Measurements from ENCODE around the gene PLA1A. TPM values are rescaled to one million over a fixed set of nuclear protein-coding genes. Genes with fewer than 3 reads are reported as not detected.
"Not testable (repeated sequence)": the region's sequence is repeated elsewhere in the genome, so short reads cannot be mapped to it uniquely, and the experiment has no call there.

The PLA1A gene
- polyA plus RNA-seq, 3 donors = 0.36 TPM; not detected in 2

DNA sequence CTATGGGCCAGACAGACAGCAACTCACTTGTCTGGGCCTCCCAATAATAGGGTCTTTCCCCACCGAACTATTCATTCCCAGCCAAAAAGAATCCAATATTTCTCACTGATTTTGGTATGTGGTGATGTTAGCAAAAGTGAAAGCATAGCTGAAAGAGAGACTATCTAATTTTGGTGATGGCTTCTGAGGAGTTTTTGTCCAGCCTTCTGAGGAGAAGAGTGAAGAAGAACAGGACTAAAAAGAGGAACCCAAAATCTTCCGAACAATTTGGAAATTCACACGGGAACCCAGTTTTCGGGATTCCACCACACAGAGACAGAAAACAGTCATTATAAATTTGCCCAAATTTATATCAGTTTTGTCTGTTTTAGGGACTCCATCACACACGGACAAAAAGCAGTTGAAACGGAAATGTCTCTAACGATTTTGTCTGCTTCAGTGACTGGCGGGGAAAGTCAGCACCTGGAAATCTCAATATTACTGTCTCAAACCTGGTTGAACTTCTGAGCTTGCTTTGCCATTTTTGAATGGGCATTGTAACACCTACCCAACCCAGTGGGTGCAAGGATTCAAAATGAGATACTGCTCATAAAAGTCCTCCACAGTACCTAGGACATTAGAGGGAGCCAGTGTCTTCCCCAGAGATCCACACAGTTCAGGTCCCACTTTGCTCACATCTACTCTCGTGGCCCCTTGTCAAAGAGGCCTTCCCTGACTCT, 47.3 kb upstream of the PLA1A start:
- Mint-ChIP-seq H3K9me3 (peaks cover 0 to 3% (median 0%) of the 10 kb centered on the region in 7 donors), H3K4me3 (no peak overlapping the region), H3K4me1 (peaks cover 26% of the 10 kb centered on the region), H3K36me3 (no peaks in the 10 kb centered on the region), H3K27me3 (ENCODE audit: low read depth in 3 of 3) (peaks cover 0 to 2% (median 0%) of the 10 kb centered on the region in 3 donors), H3K27ac (no peak overlapping the region)
- H3K27me3 ChIP-seq (ENCODE audit: control insufficient read depth in 2 of 2, insufficient read depth in 2 of 2, low read length in 2 of 2) = no peaks in the 10 kb centered on the region
- no peak overlapping the region for H3K4me3 ChIP-seq (replicated peaks in 1 of 3; ENCODE audit: low read depth in 2 of 3, low read length in 3 of 3)
- no peaks in the 10 kb centered on the region for H3K9me3 ChIP-seq (replicated peaks in 1 of 2; ENCODE audit: control insufficient read depth in 1 of 2, insufficient read depth in 1 of 2, low read length in 2 of 2)
- no peak overlapping the region for H3K4me2 ChIP-seq (replicated peaks; ENCODE audit: extremely low read depth, low read length, poor library complexity, severe bottlenecking)
- peaks cover 12 to 15% of the 10 kb centered on the region in 2 donors for H3K4me1 ChIP-seq (ENCODE audit: control insufficient read depth in 1 of 2, insufficient read depth in 2 of 2, low read length in 2 of 2)
- 97% methylated on average over 8 of the region's 9 CpGs for WGBS (ENCODE audit: insufficient coverage)
- H4K20me1 ChIP-seq (ENCODE audit: insufficient read depth, low read length) = no peaks in the 10 kb centered on the region
- no peak overlapping the region for H3K27ac ChIP-seq (ENCODE audit: low read depth in 1 of 2, low read length in 2 of 2)
- H3K36me3 ChIP-seq (replicated peaks in 1 of 2; ENCODE audit: control insufficient read depth in 1 of 2, insufficient read depth in 2 of 2, low read length in 2 of 2) = no peaks in the 10 kb centered on the region
- no peak overlapping the region for H3K9ac ChIP-seq (ENCODE audit: insufficient read depth, low read length, poor library complexity, severe bottlenecking)
- TF ChIP-seq, protein P1, sequence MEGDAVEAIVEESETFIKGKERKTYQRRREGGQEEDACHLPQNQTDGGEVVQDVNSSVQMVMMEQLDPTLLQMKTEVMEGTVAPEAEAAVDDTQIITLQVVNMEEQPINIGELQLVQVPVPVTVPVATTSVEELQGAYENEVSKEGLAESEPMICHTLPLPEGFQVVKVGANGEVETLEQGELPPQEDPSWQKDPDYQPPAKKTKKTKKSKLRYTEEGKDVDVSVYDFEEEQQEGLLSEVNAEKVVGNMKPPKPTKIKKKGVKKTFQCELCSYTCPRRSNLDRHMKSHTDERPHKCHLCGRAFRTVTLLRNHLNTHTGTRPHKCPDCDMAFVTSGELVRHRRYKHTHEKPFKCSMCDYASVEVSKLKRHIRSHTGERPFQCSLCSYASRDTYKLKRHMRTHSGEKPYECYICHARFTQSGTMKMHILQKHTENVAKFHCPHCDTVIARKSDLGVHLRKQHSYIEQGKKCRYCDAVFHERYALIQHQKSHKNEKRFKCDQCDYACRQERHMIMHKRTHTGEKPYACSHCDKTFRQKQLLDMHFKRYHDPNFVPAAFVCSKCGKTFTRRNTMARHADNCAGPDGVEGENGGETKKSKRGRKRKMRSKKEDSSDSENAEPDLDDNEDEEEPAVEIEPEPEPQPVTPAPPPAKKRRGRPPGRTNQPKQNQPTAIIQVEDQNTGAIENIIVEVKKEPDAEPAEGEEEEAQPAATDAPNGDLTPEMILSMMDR (IDR thresholded peaks at IDR 0.05) = no peak
- intact Hi-C loops (cut with micrococcal nuclease) = no loop called here
- no peaks in the 10 kb centered on the region for H3K79me2 ChIP-seq (ENCODE audit: insufficient read depth, low read length)
- no peak overlapping the region for H2AFZ ChIP-seq (ENCODE audit: insufficient read depth, low read depth, low read length, poor library complexity, severe bottlenecking)
- DNase-seq = no peak

DNA sequence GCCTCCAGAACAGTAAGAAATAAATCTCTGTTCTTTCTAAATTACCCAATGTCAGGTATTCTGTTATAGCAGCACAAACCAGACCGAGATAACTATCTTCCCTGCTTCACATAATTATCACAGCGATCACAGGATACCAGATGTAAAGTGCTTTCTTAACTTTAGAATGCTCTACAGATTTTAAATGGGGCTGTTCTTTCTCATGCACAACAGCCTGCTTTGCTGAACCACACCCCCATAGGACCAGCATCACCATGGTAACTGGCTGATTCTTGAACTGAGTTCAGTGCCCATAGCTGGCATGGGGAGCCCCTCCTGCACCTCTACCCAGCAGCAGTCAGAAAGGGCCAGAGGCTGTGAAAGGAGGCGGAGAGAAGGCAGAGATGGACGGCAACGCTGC, 46.1 kb upstream of the PLA1A start:
- 90% methylated on average over 2 of the region's 5 CpGs for WGBS (ENCODE audit: insufficient coverage)
- H3K9me3 Mint-ChIP-seq = peaks cover 0 to 3% (median 0%) of the 10 kb centered on the region in 7 donors

DNA sequence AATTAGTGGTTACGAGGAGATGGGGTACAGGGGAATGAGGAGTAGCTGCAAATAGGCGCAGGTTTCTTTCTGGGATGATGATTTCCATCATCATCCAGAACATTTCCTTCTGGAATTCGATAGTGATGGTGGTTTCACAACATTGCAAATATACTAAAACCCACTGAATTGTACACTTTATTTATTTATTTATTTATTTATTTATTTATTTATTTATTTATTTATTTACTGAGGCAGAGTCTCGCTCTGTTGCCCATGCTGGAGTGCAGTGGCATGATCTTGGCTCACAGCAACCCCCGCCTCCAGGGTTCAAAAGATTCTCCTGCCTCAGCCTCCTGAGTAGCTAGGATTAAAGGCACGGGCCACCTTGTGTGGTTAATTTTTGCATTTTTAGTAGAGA, 44.8 kb upstream of the PLA1A start:
- H3K27me3 ChIP-seq (ENCODE audit: control insufficient read depth in 2 of 2, insufficient read depth in 2 of 2, low read length in 2 of 2); H3K4me3 Mint-ChIP-seq; H3K27me3 Mint-ChIP-seq (ENCODE audit: low read depth in 3 of 3); H3K9ac ChIP-seq (ENCODE audit: insufficient read depth, low read length, poor library complexity, severe bottlenecking); H3K9me3 ChIP-seq (replicated peaks in 1 of 2; ENCODE audit: control insufficient read depth in 1 of 2, insufficient read depth in 1 of 2, low read length in 2 of 2); H3K4me2 ChIP-seq (replicated peaks; ENCODE audit: extremely low read depth, low read length, poor library complexity, severe bottlenecking); H3K9me3 Mint-ChIP-seq; H3K4me3 ChIP-seq (replicated peaks in 1 of 3; ENCODE audit: low read depth in 2 of 3, low read length in 3 of 3); intact Hi-C loops (cut with micrococcal nuclease); H2AFZ ChIP-seq (ENCODE audit: insufficient read depth, low read depth, low read length, poor library complexity, severe bottlenecking); H3K79me2 ChIP-seq (ENCODE audit: insufficient read depth, low read length); H3K36me3 ChIP-seq (replicated peaks in 1 of 2; ENCODE audit: control insufficient read depth in 1 of 2, insufficient read depth in 2 of 2, low read length in 2 of 2); DNase-seq; H4K20me1 ChIP-seq (ENCODE audit: insufficient read depth, low read length); H3K27ac Mint-ChIP-seq; H3K36me3 Mint-ChIP-seq; H3K27ac ChIP-seq (ENCODE audit: low read depth in 1 of 2, low read length in 2 of 2): not testable (repeated sequence)
- WGBS (ENCODE audit: insufficient coverage) = no CpG with 5 or more reads among the region's 6 CpGs
- peaks cover 26% of the 10 kb centered on the region for H3K4me1 Mint-ChIP-seq
- H3K4me1 ChIP-seq (ENCODE audit: control insufficient read depth in 1 of 2, insufficient read depth in 2 of 2, low read length in 2 of 2) = peaks cover 22% of the 10 kb centered on the region in 2 donors

More for the DNA sequence above, 46.1 kb upstream of the PLA1A start:
- no peak overlapping the region for H3K4me3 Mint-ChIP-seq
- no peaks in the 10 kb centered on the region for H3K27me3 ChIP-seq (ENCODE audit: control insufficient read depth in 2 of 2, insufficient read depth in 2 of 2, low read length in 2 of 2)
- H3K4me3 ChIP-seq (replicated peaks in 1 of 3; ENCODE audit: low read depth in 2 of 3, low read length in 3 of 3) = no peak overlapping the region
- no peaks in the 10 kb centered on the region for H4K20me1 ChIP-seq (ENCODE audit: insufficient read depth, low read length)
- DNase-seq = no peak
- peaks cover 19 to 22% of the 10 kb centered on the region in 2 donors for H3K4me1 ChIP-seq (ENCODE audit: control insufficient read depth in 1 of 2, insufficient read depth in 2 of 2, low read length in 2 of 2)
- TF ChIP-seq, protein P1 (IDR thresholded peaks at IDR 0.05) = no peak
- H3K9ac ChIP-seq (ENCODE audit: insufficient read depth, low read length, poor library complexity, severe bottlenecking) = no peak overlapping the region
- intact Hi-C loops (cut with micrococcal nuclease) = no loop called here
- H3K9me3 ChIP-seq (replicated peaks in 1 of 2; ENCODE audit: control insufficient read depth in 1 of 2, insufficient read depth in 1 of 2, low read length in 2 of 2) = no peaks in the 10 kb centered on the region
- H3K4me1 Mint-ChIP-seq = peaks cover 34% of the 10 kb centered on the region
- peak overlapping the region in 1 of 7 donors; percentile 46 for H3K27ac Mint-ChIP-seq
- peaks cover 0 to 2% (median 0%) of the 10 kb centered on the region in 3 donors for H3K27me3 Mint-ChIP-seq (ENCODE audit: low read depth in 3 of 3)
- no peaks in the 10 kb centered on the region for H3K36me3 ChIP-seq (replicated peaks in 1 of 2; ENCODE audit: control insufficient read depth in 1 of 2, insufficient read depth in 2 of 2, low read length in 2 of 2)
- H3K27ac ChIP-seq (ENCODE audit: low read depth in 1 of 2, low read length in 2 of 2) = no peak overlapping the region
- no peak overlapping the region for H3K4me2 ChIP-seq (replicated peaks; ENCODE audit: extremely low read depth, low read length, poor library complexity, severe bottlenecking)
- H3K36me3 Mint-ChIP-seq = no peaks in the 10 kb centered on the region
- no peaks in the 10 kb centered on the region for H3K79me2 ChIP-seq (ENCODE audit: insufficient read depth, low read length)
- no peak overlapping the region for H2AFZ ChIP-seq (ENCODE audit: insufficient read depth, low read depth, low read length, poor library complexity, severe bottlenecking)
